Small intestine (tissue), 7 donors: ENCODE data around the gene GNAL. TPM values are rescaled to one million over a fixed set of nuclear protein-coding genes. Genes with fewer than 3 reads are reported as not detected.

Experiments used
- DNase-seq, 2 donors: peaks; one replicate each; pipeline versions ENCODE4 v3.0.0 to v3.0.0-alpha.2; 2013
- FAIRE-seq: peaks from 2 replicates; lab custom pipeline; 2012; peaks lifted over from hg19 to GRCh38; lab: Jason Lieb, UNC
- H3K27ac ChIP-seq, 3 donors: one replicate each; pipeline ENCODE4 v1.5.1; 2013; ENCODE audit warnings: low read length in 2 of 3, mild to moderate bottlenecking in 2 of 3, control low read depth in 1 of 3, inconsistent platforms in 1 of 3, low read depth in 1 of 3, moderate library complexity in 1 of 3
- H3K27me3 ChIP-seq, 3 donors: one replicate each; pipeline ENCODE4 v1.6.1; 2013; ENCODE audit warnings: low read length in 3 of 3, inconsistent platforms in 1 of 3; ENCODE audit not compliant: control insufficient read depth in 3 of 3, insufficient read depth in 3 of 3
- H3K36me3 ChIP-seq, 3 donors: one replicate each; pipeline ENCODE4 v1.6.1; 2013; ENCODE audit warnings: low read length in 3 of 3, inconsistent platforms in 1 of 3, low read depth in 1 of 3, mild to moderate bottlenecking in 1 of 3, moderate library complexity in 1 of 3; ENCODE audit not compliant: control insufficient read depth in 3 of 3, insufficient read depth in 2 of 3
- H3K4me1 ChIP-seq, 3 donors: one replicate each; pipeline ENCODE4 v1.6.1; 2013; ENCODE audit warnings: low read length in 2 of 3, inconsistent platforms in 1 of 3, low read depth in 1 of 3, mild to moderate bottlenecking in 1 of 3, moderate library complexity in 1 of 3; ENCODE audit not compliant: control insufficient read depth in 3 of 3, insufficient read depth in 2 of 3
- H3K4me3 ChIP-seq, 3 donors: one replicate each; pipeline ENCODE4 v1.5.1; 2013; ENCODE audit warnings: low read length in 3 of 3, control low read depth in 1 of 3, inconsistent platforms in 1 of 3, low read depth in 1 of 3, mild to moderate bottlenecking in 1 of 3, moderate library complexity in 1 of 3
- H3K9me3 ChIP-seq, 2 donors: one replicate each; pipeline ENCODE4 v1.6.1; 2013; ENCODE audit warnings: low read depth in 1 of 2, low read length in 1 of 2; ENCODE audit not compliant: control insufficient read depth in 2 of 2, insufficient read depth in 1 of 2
- WGBS, 3 donors: extraction: QIAGEN DNeasy Blood & Tissue Kit; methylation state at CpG; one replicate each; pipeline ENCODE4 v1.1.7; 2013; 5-methylcytosine and 5-hydroxymethylcytosine counted together
- polyA plus RNA-seq, 4 donors: library from polyadenylated mRNA; stranded (reverse) in 3 of 4; unstranded in 1 of 4; fragments of 200-250 nt in 3 of 4; fragments of 120-200 nt in 1 of 4; gene quantifications; one replicate each; pipeline versions ENCODE4 v1.2.1 to v1.2.3, GENCODE V29; 2013
- donor health status: healthy with polysubstance abuse.
- donor health status: control.
- donor health status: control.
- donor health status: Bipolar disorder and iron deficiency.
- donor health status: healthy.

GNAL gene
- polyA plus RNA-seq, 4 donors, result 0.45 to 6.4 (median 1.4) TPM

- peak overlapping the region; percentile 63 to 90 (median 87) for H3K27ac ChIP-seq
- DNase-seq (peak; percentile 95 to 97), FAIRE-seq (no peak)
- peaks cover 0 to 5% (median 0%) of the 10 kb centered on the region in 3 donors for H3K36me3 ChIP-seq
- H3K9me3 ChIP-seq, result no peaks in the 10 kb centered on the region
- H3K4me3 ChIP-seq, result no peak overlapping the region
- WGBS, 3 donors, result 11 to 37% (median 18%) methylated on average over 11 of the region's 11 CpGs
- H3K27me3 ChIP-seq, result no peaks in the 10 kb centered on the region
- H3K4me1 ChIP-seq, result peaks cover 8 to 19% (median 18%) of the 10 kb centered on the region in 3 donors
These were observed 168.3 kb downstream of the GNAL start for GRCh38 chr18:11857177-11857887.

GRCh38 chr18:11859282-11859830 lies 170.3 kb downstream of the GNAL start:
- H3K27me3 ChIP-seq, result no peaks in the 10 kb centered on the region
- H3K4me1 ChIP-seq, result peaks cover 8 to 13% (median 11%) of the 10 kb centered on the region in 3 donors
- no peak for FAIRE-seq
- no peaks in the 10 kb centered on the region for H3K9me3 ChIP-seq
- WGBS, 3 donors, result 90 to 94% (median 92%) methylated on average over 7 of the region's 7 CpGs
- DNase-seq, result no peak
- H3K4me3 ChIP-seq, result no peak overlapping the region
- H3K36me3 ChIP-seq, result peaks cover 0 to 5% (median 0%) of the 10 kb centered on the region in 3 donors
- H3K27ac ChIP-seq, result peak overlapping the region in 1 of 3 donors; percentile 80

GRCh38 chr18:11859903-11860407 lies 170.9 kb downstream of the GNAL start:
- Histone ChIP-seq H3K4me3 (no peak overlapping the region), H3K36me3 (peaks cover 0 to 2% (median 0%) of the 10 kb centered on the region in 3 donors), H3K27me3 (no peaks in the 10 kb centered on the region), H3K4me1 (peaks cover 8 to 13% (median 11%) of the 10 kb centered on the region in 3 donors), H3K9me3 (no peaks in the 10 kb centered on the region), H3K27ac (peak overlapping the region in 2 of 3 donors; percentile 28 to 80)
- 14 to 62% (median 45%) methylated on average over 4 of the region's 4 CpGs for WGBS, 3 donors
- DNase-seq, result peak; percentile 44 to 77
- no peak for FAIRE-seq

DNA sequence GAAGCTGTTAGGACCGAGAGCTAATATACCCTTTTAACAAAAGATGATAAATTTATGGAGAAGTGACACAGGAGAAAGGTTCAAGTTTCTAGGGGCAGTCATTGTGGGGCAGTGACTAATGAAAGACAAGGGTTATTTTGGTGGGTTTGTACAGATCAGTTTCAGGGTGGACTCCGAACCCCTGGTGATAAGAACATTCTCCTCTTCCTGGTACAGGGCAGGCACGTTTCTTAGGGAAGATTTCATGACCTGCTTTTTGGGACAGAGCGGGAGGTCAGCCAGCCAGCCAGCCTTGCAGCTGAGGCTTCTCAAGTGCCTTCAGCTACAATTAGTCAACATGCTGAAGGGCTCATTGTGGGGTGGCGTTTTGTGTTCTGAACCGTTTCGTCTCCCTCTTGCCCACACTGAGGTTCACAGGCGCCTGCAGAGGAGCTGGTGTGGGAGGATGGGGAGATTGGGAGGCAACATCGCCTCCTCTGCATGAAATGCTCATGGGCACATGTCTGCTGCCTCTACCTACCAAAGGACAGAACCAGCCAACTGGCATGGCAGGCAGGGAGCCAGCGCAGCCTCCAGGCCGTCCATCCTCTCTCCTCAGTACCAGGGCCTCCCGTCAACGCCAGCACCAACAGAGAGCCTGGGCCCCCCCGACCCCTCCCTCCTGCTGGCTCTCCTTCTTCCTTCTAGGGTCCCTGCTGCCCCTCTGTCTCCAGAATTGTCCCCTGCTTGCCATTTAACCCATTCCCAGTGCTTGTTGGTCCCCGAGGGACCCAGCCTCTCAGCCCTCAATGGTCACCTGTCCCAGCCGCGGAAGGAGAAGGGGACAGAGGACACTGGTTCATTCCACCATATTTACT lies 171.8 kb downstream of the GNAL start:
- WGBS, 3 donors, result 77 to 80% (median 80%) methylated on average over 16 to 17 of the region's 17 CpGs
- H3K4me3 ChIP-seq, result no peak overlapping the region
- H3K27me3 ChIP-seq, result no peaks in the 10 kb centered on the region
- H3K27ac ChIP-seq, result peak overlapping the region in 2 of 3 donors; percentile 17 to 28
- DNase-seq, result peak in 1 of 2 donors; percentile 66
- no peaks in the 10 kb centered on the region for H3K36me3 ChIP-seq
- no peak for FAIRE-seq
- no peaks in the 10 kb centered on the region for H3K9me3 ChIP-seq
- peaks cover 8 to 13% (median 11%) of the 10 kb centered on the region in 3 donors for H3K4me1 ChIP-seq

GRCh38 chr18:11861583-11862288 lies 172.7 kb downstream of the GNAL start:
- no peak for FAIRE-seq
- DNase-seq, result no peak
- H3K27ac ChIP-seq, result peak overlapping the region in 2 of 3 donors; percentile 6 to 71
- 82 to 88% (median 85%) methylated on average over 20 of the region's 20 CpGs for WGBS, 3 donors
- H3K27me3 ChIP-seq, result no peaks in the 10 kb centered on the region
- H3K9me3 ChIP-seq, result no peaks in the 10 kb centered on the region
- H3K4me3 ChIP-seq, result no peak overlapping the region
- peaks cover 3 to 8% (median 7%) of the 10 kb centered on the region in 3 donors for H3K4me1 ChIP-seq
- H3K36me3 ChIP-seq, result no peaks in the 10 kb centered on the region

- Histone ChIP-seq H3K27me3 (no peaks in the 10 kb centered on the region), H3K4me1 (peaks cover 0 to 8% (median 7%) of the 10 kb centered on the region in 3 donors), H3K4me3 (no peak overlapping the region), H3K9me3 (no peaks in the 10 kb centered on the region), H3K36me3 (no peaks in the 10 kb centered on the region), H3K27ac (peak overlapping the region; percentile 59 to 71 (median 61))
- 16 to 56% (median 40%) methylated on average over 6 of the region's 6 CpGs for WGBS, 3 donors
- DNase-seq (peak in 1 of 2 donors; percentile 77), FAIRE-seq (no peak)
These were observed 173.5 kb downstream of the GNAL start for GRCh38 chr18:11862468-11863137.

GRCh38 chr18:11864471-11864870 lies 175.4 kb downstream of the GNAL start:
- Histone ChIP-seq H3K9me3 (no peaks in the 10 kb centered on the region), H3K36me3 (no peaks in the 10 kb centered on the region), H3K4me1 (peaks cover 0 to 7% (median 6%) of the 10 kb centered on the region in 3 donors), H3K4me3 (no peak overlapping the region), H3K27ac (no peak overlapping the region), H3K27me3 (no peaks in the 10 kb centered on the region)
- DNase-seq, result no peak
- FAIRE-seq, result no peak
- WGBS, 3 donors, result 57 to 83% (median 78%) methylated on average over 2 of the region's 2 CpGs
